ENCODE measurements around the gene SRL.

DNA sequence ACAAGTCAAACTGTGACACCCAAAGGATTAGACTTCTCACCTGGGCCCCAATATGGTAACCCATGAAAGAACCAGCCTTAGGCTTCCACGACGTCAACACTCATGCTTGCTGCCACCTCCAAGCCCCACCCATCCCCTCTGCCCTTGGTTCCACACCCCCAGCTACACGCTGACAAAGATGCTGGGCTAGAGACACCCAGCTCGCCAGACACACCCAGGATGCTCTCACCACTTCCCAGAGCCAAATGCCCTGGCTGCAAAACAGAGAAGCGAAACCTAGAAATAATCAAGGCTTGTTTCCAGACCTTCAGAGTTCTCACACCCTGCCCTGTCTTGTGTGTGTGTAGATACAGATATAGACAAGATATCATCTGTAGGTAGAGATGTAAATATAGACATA is 99.6 kb downstream of the SRL start:
- TF ChIP-seq POLR2AphosphoS5 (IDR thresholded peaks at IDR 0.05; ENCODE audit: low read depth) (no peak), EZH2 (IDR thresholded peaks at IDR 0.05; ENCODE audit: low read depth, unreplicated experiment) (no peak), CREB1 (CRISPR knock-in tag; IDR thresholded peaks at IDR 0.05; ENCODE audit: low read depth) (no peak), EZH2phosphoT487 (IDR thresholded peaks at IDR 0.05; ENCODE audit: unreplicated experiment) (no peak), JUNB (IDR thresholded peaks at IDR 0.05; ENCODE audit: unreplicated experiment) (no peak), ZNF114 (CRISPR knock-in tag; IDR thresholded peaks at IDR 0.05) (no peak), ZNF331 (CRISPR knock-in tag; IDR thresholded peaks at IDR 0.05; ENCODE audit: low read depth) (no peak)
- TF ChIP-seq, protein P1, sequence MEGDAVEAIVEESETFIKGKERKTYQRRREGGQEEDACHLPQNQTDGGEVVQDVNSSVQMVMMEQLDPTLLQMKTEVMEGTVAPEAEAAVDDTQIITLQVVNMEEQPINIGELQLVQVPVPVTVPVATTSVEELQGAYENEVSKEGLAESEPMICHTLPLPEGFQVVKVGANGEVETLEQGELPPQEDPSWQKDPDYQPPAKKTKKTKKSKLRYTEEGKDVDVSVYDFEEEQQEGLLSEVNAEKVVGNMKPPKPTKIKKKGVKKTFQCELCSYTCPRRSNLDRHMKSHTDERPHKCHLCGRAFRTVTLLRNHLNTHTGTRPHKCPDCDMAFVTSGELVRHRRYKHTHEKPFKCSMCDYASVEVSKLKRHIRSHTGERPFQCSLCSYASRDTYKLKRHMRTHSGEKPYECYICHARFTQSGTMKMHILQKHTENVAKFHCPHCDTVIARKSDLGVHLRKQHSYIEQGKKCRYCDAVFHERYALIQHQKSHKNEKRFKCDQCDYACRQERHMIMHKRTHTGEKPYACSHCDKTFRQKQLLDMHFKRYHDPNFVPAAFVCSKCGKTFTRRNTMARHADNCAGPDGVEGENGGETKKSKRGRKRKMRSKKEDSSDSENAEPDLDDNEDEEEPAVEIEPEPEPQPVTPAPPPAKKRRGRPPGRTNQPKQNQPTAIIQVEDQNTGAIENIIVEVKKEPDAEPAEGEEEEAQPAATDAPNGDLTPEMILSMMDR (conservative IDR thresholded peaks at IDR 0.05; ENCODE audit: low read depth in 2 of 2) = no peak
- TF ChIP-seq, protein P2, sequence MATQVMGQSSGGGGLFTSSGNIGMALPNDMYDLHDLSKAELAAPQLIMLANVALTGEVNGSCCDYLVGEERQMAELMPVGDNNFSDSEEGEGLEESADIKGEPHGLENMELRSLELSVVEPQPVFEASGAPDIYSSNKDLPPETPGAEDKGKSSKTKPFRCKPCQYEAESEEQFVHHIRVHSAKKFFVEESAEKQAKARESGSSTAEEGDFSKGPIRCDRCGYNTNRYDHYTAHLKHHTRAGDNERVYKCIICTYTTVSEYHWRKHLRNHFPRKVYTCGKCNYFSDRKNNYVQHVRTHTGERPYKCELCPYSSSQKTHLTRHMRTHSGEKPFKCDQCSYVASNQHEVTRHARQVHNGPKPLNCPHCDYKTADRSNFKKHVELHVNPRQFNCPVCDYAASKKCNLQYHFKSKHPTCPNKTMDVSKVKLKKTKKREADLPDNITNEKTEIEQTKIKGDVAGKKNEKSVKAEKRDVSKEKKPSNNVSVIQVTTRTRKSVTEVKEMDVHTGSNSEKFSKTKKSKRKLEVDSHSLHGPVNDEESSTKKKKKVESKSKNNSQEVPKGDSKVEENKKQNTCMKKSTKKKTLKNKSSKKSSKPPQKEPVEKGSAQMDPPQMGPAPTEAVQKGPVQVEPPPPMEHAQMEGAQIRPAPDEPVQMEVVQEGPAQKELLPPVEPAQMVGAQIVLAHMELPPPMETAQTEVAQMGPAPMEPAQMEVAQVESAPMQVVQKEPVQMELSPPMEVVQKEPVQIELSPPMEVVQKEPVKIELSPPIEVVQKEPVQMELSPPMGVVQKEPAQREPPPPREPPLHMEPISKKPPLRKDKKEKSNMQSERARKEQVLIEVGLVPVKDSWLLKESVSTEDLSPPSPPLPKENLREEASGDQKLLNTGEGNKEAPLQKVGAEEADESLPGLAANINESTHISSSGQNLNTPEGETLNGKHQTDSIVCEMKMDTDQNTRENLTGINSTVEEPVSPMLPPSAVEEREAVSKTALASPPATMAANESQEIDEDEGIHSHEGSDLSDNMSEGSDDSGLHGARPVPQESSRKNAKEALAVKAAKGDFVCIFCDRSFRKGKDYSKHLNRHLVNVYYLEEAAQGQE (IDR thresholded peaks at IDR 0.05; ENCODE audit: unreplicated experiment) = no peak
- TF ChIP-seq, protein P3, sequence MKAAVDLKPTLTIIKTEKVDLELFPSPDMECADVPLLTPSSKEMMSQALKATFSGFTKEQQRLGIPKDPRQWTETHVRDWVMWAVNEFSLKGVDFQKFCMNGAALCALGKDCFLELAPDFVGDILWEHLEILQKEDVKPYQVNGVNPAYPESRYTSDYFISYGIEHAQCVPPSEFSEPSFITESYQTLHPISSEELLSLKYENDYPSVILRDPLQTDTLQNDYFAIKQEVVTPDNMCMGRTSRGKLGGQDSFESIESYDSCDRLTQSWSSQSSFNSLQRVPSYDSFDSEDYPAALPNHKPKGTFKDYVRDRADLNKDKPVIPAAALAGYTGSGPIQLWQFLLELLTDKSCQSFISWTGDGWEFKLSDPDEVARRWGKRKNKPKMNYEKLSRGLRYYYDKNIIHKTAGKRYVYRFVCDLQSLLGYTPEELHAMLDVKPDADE (IDR thresholded peaks at IDR 0.05) = no peak

Data from GM23338 (cell line).